TTC549 (cell line): ENCODE results near the gene SPOCK1.

Source experiments
- FAIRE-seq: peaks from 2 replicates; lab custom pipeline; 2012; peaks lifted over from hg19 to GRCh38; lab: Jason Lieb, UNC

SPOCK1 gene

DNA sequence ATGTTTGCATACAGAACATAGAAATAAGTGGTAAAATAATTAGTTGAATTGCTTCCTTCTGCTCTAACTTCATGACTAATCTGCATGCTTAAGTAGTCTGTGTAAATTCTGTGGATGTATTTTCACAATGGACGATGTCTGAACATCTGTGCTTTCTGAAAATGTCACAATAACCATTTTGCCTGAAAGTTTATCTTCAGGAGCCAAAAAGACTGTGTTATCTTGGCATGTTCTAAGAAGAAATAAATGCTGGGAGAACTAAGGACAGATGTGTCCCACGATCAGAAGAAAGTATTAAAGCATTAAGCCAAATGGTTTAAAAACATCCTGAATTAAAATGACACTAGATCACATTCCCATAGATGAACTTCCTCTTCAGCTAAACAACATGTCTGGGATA lies 397.6 kb downstream of the SPOCK1 start:
- FAIRE-seq = no peak

DNA sequence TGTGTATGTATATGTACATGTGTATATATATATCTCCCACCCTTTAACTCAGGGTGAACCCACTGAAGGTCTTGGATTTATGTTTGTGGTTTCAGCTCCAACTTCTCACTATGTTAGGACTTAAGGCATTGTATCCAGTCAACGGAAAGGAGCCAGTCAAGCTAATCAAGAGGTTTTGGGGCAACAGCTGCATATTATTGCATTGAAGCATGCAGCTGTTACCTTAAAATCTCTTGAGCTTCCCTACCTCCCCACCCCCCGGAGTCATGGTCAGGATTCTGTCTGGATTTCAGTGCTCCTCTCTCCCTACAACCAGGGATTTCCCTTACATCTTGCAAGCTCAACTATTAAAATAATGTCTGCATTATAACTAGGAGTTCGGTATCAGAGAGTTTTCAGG lies 399.5 kb downstream of the SPOCK1 start:
- FAIRE-seq = no peak

DNA sequence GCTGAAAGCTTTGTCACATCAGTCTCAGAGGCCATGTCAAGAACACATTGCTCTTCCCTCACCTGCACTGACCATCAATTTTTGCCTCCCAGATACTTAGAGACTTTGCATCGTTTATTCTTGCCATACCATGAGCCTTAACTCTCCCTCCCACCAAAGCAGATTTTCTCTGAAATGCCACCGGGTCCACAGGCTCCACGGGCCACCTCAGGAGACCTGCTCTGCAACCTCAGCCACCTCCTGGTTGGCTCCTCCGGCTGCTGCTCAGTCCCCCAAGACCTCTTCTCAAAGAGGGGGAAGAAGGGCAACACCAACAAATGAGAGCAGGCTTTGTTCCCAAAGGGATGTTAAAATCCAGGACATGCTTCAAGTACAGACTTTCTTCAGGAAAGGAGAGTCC lies 400.5 kb downstream of the SPOCK1 start:
- FAIRE-seq = no peak

DNA sequence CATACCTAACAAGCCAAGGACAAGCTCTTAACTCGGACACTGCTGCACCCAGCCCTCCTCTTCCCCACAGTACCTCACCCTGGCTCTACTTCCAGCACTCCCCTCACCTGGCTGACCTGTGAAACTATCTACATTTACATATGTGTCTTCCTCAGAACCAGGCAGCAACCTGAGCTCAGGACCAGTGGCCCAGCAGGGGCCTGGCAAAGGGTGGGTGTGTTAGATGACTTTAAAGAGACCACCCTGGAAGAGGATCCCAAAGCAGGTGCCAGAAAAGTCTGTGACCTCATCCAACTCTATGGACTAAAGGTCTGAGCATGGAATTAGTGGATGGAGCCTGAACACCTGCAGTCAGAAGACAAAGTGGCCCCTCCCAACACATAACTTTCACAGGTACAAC lies 400.9 kb downstream of the SPOCK1 start:
- no peak for FAIRE-seq

DNA sequence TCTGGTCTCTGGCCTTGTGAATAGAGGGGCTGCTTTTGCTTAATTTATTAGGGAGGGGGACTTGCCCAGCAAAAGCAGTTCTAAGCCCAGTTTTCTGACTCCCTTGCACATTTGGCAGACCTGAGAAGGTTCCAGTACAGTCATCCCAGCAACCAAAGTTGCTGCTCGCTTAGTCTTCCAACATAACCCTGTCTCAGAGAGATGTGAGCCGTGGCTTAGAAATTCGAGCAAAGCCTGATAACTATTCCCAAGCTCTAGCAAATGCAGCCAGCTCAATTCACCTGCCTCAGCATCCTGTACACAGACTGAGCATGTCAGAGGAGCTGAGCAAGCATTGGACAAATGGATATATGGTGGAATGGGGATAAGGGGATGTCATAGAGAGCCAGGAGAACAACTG lies 401.9 kb downstream of the SPOCK1 start:
- no peak for FAIRE-seq

DNA sequence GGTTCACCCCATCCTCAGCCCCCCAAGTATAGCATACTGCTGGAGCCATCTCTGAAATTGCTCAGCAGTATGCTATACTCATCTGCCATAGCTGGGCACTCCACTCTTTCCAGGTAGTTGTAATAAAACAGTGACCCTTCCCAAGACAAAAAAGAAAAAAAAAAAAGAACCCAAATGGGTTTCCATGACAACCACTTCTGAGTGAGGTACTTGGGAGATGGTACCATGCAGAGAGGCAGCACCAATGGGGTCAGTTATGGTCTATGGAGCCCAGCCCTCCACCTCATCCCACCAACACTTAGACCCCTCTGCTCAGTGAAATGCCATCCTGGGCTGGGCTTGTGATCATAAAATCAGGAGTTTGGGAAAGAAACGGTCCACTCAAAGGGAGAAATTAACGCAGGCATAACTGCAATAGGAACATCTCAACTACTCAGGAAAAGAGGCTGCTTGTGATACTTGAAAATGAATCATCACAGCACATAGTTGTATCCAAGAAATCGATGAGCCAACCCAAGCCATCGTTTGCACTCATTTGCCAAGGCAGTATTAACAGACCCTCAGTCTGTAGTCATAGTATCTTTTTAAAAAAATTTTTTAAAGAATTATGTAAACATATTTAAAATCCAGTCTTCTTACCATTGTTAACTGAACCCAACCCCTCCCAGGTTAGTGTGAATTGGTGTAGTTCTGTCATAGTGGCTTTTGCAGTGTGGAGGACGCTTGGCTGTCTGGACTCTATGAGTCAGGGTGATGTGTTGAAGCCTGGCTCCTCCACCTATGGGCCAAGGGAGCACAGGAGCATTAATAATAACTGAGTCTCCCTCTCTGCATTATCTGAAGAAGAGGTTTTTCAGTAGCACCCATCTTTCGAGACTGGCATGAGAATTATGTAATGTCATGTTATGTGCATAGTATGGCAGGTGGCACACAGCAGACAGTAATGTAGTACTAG lies 402.7 kb downstream of the SPOCK1 start:
- FAIRE-seq = no peak

DNA sequence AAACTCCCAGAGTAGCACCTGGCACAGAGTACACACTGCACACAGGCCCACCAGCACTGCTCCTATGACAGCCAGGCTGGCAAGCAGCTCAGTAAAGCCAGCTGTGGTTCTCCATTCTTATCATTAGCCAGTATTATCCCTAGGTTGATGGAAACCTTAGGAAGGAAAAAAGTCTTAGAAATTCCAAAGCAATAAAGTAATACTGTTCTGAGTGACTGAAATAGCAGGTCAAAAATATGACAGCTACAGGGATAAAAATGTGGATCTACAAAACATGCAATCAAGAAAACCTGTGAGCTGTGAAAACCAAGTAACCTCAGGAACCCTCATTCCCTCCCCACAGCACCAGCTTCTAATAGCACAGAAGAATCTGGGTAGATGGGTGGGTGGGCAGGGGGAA lies 403.5 kb downstream of the SPOCK1 start:
- FAIRE-seq = no peak

DNA sequence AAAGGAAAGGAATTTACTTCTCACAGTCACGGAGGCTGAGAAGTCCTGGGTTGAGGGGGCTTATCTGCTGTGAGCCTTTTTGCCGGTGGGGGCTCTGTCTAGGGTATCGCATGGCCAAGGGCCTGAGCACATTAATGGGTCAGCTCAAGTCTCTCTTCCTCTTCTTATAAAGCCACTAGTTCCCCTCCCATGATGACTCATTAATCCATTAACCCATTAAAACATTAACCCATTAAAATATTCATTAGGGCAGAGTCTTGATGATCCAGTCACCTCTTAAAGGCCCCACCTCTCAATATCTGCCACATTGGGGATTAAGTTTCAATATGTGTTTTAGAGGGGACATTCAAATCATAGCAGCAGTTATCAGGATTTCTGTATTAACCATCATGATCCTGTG lies 406.3 kb downstream of the SPOCK1 start:
- FAIRE-seq = no peak

DNA sequence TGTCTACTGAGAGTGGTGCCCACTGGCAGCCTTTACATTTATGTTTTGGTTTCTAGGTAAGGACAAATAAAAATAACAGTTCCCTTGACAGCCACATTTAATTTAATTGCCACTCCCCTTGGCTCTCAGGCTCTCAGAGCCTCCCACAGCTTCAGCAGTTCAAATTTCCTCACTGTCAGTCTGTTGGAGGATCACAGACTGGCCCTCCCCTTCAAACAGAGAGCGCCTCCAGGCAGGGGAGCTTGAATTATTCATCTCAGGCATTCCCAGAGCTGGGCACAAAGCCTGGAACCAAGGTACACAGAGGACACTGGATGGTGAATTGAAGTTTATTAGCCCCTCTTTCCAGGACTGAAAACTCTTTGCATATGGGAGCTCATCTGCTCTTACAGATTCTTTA lies 407.7 kb downstream of the SPOCK1 start:
- FAIRE-seq = no peak

DNA sequence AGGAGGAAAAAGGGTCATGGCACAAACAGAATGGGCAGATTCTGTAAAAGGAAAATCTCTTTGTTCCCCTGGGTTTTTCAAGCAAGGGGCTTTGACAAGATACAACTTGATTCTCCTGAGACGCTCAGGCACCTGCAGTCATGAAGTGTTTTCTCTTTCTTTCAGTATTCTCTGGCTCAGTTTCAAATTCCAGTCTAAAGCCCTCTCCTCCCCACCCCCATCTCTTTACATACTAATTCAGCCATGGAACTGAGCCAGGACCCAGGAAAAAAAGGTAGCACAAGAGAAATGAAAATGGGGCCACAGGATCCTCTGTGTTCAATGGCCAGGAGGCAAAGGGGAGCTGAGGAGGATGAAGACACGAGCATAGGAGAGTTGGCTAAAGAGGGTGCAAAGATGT lies 408.4 kb downstream of the SPOCK1 start:
- no peak for FAIRE-seq

DNA sequence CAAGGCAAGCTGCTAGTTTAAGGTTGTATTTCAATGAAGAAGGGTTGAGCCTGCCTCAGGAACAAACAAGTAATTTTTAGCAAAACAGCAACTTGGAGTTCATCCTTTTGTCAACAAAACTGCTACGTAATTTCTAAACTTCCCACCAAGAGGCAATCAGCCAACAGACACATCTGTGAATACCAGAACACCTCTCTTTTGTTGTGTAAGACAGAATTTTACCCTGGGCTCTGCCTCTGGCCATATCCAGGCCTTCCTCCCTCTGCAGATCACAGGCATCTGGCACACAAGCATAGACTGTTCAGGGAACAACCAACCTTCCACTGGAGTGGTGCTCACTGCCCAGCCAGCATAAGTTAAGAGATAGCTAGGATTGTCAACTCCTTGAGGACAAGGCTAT lies 409.0 kb downstream of the SPOCK1 start:
- no peak for FAIRE-seq

DNA sequence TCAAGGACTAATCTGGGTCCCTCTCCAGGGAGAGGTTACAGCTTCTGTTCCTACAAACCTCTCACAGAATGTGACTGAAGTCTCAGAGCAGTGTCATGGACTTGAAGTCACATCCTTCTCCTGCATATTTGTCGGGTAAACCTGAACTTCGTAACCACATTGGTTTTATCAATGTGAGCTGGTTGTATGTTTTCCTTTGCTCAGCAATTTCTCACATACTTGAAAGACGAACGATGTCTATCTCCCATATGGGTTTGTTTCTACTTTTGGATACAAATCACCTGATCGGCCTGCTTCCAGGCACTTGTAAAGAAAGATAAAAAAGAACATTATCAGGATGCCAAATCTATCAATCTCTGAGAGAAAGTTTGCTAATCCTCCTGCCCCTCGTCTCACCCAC lies 411.0 kb downstream of the SPOCK1 start:
- FAIRE-seq = no peak

DNA sequence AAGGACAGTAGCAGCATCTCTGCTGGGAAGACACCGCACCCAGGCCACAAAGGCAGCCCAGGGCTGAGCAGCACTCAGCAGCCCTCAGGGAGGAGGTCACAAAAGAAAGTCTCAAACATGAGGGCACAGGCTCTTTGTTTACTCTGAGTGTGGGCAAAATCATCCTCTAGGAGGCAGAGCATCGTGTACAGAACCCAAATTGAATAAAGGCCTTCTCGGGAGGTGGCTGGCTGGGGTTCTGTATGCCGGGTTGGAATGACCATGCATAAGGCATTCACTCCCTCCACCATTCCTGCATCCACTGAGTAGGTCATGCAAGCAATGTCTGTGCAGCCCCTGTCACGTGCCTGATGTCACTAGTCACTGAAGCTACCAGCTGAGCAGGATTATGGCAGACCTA lies 412.8 kb downstream of the SPOCK1 start:
- no peak for FAIRE-seq

DNA sequence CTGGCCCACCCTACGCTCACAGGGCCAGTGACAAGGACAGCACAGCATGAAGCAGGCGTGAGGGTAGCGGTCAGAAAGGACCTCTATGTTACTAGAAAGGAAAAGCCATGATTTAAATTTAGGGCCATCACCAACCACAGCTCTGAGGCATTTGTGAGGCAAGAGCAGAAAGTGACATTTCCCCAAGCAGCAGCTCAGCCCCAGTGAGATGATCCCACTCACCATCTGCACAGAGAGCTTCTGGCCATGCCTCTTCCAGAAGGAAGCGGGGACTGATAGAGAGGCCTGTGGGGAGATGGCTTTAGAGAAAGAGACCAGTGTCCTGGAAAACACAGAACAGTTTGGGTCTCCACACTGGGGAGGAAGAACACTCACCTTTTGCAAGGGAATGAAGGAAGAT lies 413.9 kb downstream of the SPOCK1 start:
- no peak for FAIRE-seq

DNA sequence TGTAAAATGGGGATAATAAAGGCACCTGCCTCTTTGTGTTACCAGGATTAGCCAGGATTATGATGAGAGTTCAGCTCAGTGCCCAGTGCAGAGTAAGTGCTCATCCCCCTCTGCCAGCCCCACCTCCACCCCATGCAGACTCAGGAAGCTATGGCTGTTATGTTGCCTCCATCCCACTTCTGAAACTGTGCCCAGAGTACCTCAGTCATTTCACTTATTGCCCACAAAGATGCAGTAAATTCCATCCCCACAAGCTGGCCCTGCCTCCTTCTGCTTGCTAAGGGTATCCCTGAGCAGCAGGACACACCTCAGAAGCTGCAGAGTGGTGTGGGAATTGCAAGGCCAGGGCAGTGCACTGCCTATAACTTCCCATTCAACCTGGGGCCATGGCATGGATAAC lies 415.1 kb downstream of the SPOCK1 start:
- no peak for FAIRE-seq

DNA sequence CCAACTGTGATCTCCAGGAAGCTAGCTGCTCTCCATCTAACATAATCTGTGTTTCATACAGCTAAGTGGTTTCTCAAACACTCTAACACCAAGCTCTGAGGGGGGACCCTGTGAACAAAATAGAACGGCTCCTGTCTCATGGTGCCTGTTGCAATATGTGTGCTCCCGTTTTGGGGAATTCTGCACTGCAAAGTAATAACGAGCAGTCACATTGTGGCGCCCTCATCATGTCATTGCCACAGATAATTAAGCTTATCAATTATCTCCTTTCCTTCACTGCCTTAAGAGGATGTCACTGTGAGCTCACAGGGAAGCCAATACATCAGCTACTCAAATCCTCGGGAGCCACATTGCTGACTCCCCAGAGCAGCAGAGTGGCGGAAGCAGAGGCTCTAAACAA lies 416.2 kb downstream of the SPOCK1 start:
- FAIRE-seq = no peak

DNA sequence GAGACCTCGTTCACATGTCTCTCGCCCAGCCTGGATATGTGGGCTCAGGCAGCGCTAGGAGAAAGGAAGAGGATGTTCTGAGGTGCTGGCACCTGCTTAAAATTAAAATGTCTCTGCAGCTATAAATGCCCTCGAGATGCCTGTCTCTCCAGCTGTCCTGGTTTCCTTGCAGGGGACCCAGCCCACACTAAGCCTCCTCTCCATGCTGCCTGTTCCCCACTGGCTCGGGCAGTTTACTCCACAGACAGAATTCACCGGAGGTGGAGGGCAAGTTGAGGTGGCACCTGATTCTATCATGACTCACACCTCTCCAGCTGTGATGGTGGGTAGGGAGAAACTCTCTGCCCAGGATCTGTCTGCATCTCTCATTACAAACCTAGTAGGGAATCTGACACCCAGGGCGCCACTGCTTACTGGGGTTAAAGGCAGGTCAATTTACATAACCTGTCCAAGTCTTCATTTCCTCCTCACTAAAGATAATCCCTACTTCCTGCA lies 420.9 kb downstream of the SPOCK1 start:
- FAIRE-seq = no peak

DNA sequence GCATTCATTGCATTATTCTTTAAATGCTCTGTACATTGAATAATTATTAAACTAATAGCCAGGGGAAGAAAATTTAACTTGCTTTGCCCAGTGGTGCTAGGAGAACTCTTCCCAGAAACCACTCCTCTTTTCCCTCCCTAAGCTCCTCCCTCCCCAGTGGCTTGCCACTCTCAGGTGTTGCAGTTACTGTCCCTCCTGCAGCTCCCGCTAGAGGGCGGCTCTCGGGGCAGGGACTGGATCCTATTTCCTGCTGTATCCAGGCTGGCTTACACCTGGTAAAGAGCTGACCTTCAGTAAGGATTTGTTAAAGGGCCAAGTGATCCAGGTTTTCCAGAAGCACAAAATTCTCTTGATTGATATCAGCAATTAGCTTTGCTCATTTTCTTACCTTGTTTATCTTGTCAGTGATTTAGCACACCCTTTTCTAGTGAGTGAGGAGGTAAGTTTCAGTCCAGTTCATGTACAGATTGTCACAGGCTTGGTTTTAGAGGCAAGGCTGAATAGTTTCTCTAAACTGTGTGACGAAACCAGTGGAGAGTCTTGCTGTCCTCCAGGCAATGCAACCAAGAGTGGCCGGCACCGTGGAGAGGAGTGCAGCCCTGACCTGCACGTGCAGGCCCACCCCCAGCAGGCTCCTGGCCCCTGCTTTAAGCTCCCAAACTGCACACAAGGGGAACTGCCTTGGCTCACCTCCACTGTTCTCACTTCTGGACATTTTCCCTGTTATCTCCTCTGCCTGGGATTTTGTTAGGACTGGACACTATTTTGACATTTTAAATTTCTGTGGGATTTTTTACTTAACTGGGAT lies 423.8 kb downstream of the SPOCK1 start:
- no peak for FAIRE-seq

DNA sequence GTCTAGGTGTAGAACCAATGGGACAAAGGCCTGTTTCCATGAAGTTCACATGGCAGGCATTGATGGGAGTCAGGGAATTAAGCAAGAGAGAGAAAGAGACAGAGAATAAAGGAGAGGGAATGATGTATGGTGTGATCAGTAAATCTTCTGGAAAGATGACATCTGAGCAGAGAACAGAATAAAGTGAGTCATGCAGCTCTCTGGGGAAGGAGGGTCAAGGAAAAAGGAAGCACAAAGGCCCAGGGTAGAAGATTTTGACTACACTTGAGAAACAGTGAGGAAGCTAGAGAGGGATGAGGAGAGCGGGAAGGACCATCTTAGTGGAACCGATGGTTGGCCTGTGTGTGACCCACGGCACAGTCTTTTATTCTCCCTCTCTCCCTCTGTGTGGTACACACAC lies 425.9 kb downstream of the SPOCK1 start:
- FAIRE-seq = no peak

DNA sequence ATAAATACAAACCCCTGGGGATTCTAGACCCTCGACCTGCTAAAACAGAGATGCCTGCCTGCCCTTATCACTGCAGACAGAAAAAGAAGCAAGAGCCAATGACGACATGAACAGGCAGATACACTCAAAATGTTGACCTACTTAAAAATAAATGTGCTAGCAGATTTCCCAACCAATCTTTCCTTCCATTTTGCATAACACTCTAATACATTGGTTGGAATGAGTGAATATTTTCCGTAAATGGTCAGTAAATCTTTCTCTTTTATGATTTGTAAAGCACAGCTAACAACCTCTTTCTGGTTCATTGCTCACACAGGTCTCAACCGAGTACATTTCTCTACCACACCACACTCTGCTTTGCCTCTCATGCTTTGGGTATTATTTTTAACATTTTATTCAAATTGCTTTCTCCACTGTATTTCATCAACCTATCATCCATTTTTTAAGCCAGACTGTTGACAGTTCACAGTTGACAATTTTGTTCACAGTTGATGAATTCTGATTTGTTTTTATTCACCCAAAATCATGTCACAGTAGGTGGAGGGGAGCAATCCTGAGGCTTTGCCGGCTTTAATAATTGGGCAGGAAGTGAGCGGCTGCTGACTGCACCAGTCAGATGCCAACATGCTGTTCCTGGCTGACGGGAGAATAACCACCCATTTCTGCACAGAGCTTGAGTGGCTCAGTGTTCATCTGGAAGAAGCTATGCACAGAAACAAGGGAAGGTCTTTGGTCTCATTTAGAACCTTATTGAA lies 426.6 kb downstream of the SPOCK1 start:
- no peak for FAIRE-seq

DNA sequence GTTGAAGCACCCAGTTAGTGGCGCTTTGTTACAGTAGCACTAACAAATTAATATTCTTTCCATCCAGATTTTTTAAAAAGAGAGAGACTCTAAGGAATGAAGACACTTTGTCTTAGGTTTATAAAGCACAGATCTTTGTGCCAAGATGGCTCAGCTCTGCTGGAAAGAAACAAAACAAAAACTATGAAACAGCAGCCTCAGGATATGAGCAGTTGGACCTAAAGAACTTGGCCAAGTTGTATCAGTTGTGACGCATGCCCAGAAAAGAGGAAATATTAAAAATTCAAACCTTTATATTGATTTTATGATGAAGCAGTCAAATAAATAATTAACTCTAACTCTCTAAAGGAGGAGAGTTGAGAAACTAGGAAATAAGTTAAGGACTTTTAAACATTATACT lies 427.2 kb downstream of the SPOCK1 start:
- no peak for FAIRE-seq

DNA sequence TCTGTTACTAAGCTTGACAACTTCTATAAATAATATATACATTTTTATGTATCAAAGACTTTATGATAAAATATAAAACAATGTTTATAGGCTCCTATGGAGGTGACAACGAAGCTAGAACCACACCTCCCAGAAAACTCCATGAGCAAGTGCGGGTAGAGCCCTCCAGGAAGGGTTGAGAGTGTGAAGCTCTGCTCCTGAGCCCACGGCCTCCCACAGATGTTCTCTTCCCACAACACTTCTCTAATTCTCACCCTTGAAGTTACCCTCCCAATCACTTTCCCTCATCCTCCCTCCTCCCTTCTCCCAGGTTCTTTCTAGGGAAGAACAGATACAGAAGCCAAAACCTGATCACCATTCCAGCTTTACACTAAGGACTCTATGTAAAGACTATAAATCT lies 427.6 kb downstream of the SPOCK1 start:
- FAIRE-seq = no peak

DNA sequence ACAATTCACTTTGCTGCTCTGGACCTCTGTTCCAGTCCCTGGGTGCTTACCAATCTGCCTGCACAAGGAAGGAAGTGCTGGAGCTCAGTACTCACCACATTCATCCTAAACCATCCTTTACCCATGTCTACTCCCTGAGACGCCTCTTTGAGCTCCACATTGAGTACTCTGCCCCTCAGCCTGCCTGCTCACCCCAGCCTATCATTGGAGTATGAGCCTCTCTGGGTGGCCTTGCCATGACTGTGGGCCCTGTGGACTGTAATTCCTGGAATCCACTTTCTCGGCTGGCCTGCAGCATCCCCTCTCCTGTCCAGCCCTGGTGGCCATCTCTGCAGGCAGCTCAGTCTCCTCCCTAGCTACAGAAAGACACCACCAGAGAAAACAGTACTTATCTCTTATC lies 428.6 kb downstream of the SPOCK1 start:
- no peak for FAIRE-seq
